WERI-Rb-1 (cell line): ENCODE data around the gene TTLL10.
"Not testable (repeated sequence)": the region's sequence is repeated elsewhere in the genome, so short reads cannot be mapped to it uniquely, and the experiment has no call there.

Experiments used
- DNase-seq: peaks from one replicate; pipeline ENCODE4 v3.0.0-alpha.2; 2020
- H3K27ac ChIP-seq: fragments of 250-450 bp; sonication (Bioruptor Pico); 2 replicates; pipeline ENCODE4 v1.5.1; 2020; ENCODE audit warnings: mild to moderate bottlenecking, moderate library complexity
- H3K27me3 ChIP-seq: fragments of 250-450 bp; sonication (Bioruptor Pico); 2 replicates; pipeline ENCODE4 v1.5.1; 2021; ENCODE audit warnings: mild to moderate bottlenecking, low read depth, moderate library complexity; ENCODE audit not compliant: insufficient read depth, severe bottlenecking
- H3K36me3 ChIP-seq: fragments of 250-450 bp; sonication (Bioruptor Pico); 2 replicates; pipeline ENCODE4 v1.5.1; 2020; ENCODE audit warnings: mild to moderate bottlenecking, moderate library complexity
- H3K4me3 ChIP-seq: 2 replicates; pipeline ENCODE4 v1.5.1; 2011; ENCODE audit warnings: low read depth, mild to moderate bottlenecking, control low read depth, low read length
- H3K9me3 ChIP-seq: fragments of 250-450 bp; sonication (Bioruptor Pico); 2 replicates; pipeline ENCODE4 v1.5.1; 2021; ENCODE audit warnings: mild to moderate bottlenecking, moderate library complexity; ENCODE audit not compliant: severe bottlenecking
- TF ChIP-seq, protein P1 (sequence below): IDR thresholded peaks from 2 replicates; pipeline ENCODE4 v1.5.1; 2011; ENCODE audit warnings: low read depth, mild to moderate bottlenecking, control low read depth, inconsistent platforms, low read length

TTLL10 gene

DNA sequence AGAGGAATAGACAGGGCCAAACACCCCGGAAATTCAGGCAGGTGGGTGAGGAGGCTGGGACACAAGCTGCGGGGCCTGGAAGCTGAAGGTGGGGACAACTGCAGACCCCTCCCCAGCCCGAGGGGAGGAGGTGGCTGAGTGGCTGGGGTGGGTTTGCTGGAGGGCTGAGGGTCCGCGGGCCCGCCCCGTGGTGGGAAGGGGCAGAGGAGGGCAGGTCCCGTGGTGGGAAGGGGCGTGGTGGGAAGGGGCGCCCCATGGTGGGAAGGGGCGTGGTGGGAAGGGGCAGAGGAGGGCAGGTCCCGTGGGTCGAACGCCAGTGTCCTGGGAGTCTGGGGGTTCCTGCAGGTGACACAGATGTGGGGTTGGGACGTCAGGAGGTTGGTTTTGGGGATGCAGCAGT lies 24.3 kb upstream of the TTLL10 start:
- Histone ChIP-seq H3K4me3 (no peak overlapping the region), H3K36me3 (no peaks in the 10 kb centered on the region), H3K9me3 (peaks cover 10% of the 10 kb centered on the region), H3K27ac (no peak overlapping the region), H3K27me3 (no peaks in the 10 kb centered on the region)
- TF ChIP-seq, protein P1, sequence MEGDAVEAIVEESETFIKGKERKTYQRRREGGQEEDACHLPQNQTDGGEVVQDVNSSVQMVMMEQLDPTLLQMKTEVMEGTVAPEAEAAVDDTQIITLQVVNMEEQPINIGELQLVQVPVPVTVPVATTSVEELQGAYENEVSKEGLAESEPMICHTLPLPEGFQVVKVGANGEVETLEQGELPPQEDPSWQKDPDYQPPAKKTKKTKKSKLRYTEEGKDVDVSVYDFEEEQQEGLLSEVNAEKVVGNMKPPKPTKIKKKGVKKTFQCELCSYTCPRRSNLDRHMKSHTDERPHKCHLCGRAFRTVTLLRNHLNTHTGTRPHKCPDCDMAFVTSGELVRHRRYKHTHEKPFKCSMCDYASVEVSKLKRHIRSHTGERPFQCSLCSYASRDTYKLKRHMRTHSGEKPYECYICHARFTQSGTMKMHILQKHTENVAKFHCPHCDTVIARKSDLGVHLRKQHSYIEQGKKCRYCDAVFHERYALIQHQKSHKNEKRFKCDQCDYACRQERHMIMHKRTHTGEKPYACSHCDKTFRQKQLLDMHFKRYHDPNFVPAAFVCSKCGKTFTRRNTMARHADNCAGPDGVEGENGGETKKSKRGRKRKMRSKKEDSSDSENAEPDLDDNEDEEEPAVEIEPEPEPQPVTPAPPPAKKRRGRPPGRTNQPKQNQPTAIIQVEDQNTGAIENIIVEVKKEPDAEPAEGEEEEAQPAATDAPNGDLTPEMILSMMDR, result no peak
- no peak for DNase-seq

DNA sequence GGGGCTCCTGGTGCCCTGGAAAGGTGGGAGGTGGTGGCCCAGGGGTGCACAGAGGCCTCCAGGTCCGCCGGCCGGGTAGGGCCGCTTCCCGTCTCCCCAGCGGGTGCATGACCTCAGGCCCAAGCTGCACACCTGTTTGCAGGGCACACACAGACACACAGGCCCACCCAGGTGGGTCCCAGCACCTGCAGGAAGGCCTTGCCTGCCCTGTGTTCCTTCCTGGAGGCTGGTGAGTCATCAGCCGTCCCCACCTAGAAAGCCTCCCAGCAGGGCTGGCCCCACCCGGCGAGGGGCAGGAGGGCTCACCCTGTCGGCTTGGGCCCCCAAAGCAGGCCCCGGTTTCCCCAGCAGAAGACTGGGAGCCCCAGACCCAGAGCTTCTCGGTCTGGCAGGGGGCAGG lies 23.6 kb upstream of the TTLL10 start:
- H3K27me3 ChIP-seq, result no peaks in the 10 kb centered on the region
- H3K9me3 ChIP-seq, result peaks cover 13% of the 10 kb centered on the region
- H3K4me3 ChIP-seq, result no peak overlapping the region
- TF ChIP-seq, protein P1, result no peak
- no peaks in the 10 kb centered on the region for H3K36me3 ChIP-seq
- DNase-seq, result no peak
- H3K27ac ChIP-seq, result no peak overlapping the region

- TF ChIP-seq, protein P1, result no peak
- no peak overlapping the region for H3K27ac ChIP-seq
Observed at GRCh38 chr1:1151306-1151705, 22.4 kb upstream of the TTLL10 start.

DNA sequence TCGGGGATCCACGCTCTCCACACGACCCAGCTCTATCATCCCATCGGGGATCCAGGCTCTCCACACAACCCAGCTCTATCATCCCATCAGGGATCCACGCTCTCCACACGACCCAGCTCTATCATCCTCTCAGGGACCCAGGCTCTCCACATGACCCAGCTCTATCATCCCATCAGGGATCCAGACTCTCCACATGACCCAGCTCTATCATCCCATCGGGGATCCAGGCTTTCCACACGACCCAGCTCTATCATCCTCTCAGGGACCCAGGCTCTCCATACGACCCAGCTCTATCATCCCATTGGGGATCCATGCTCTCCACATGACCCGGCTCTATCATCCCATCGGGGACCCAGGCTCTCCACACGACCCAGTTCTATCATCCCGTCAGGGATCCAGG lies 21.2 kb upstream of the TTLL10 start:
- H3K27me3 ChIP-seq, H3K36me3 ChIP-seq, DNase-seq, H3K27ac ChIP-seq, H3K4me3 ChIP-seq: not testable (repeated sequence)
- peaks cover 13% of the 10 kb centered on the region for H3K9me3 ChIP-seq

More at GRCh38 chr1:1151306-1151705, 22.4 kb upstream of the TTLL10 start:
- Histone ChIP-seq H3K9me3 (peaks cover 13% of the 10 kb centered on the region), H3K27me3 (no peaks in the 10 kb centered on the region), H3K36me3 (no peaks in the 10 kb centered on the region), H3K4me3 (no peak overlapping the region)
- DNase-seq, result no peak

- peaks cover 13% of the 10 kb centered on the region for H3K9me3 ChIP-seq
- not testable (repeated sequence) for H3K4me3 ChIP-seq, H3K27ac ChIP-seq, H3K36me3 ChIP-seq, DNase-seq, H3K27me3 ChIP-seq
Observed at GRCh38 chr1:1153215-1153614, 20.5 kb upstream of the TTLL10 start.

DNA sequence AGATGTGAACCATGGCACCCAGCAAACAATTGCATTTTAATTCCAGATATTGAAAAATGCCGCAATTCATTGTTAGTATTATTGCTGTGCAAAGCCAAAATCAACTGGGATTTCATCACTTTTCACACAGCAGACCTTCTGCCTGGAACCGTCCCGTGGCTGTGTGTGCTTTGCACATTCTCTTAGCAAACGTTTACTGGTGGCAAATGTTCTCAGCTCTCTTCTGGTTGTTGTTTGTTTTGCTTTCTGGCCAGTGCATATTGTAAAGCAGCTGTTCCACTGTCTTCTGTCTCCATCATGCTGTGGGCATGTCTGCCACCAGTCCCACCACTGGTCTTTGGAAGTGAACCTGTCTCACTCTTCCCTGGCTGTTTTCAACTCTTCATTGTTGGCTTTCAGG lies 19.8 kb upstream of the TTLL10 start:
- no peaks in the 10 kb centered on the region for H3K36me3 ChIP-seq
- TF ChIP-seq, protein P1, result no peak
- H3K4me3 ChIP-seq, result no peak overlapping the region
- DNase-seq, result no peak
- H3K9me3 ChIP-seq, result peaks cover 13% of the 10 kb centered on the region
- H3K27ac ChIP-seq, result no peak overlapping the region
- no peaks in the 10 kb centered on the region for H3K27me3 ChIP-seq

GRCh38 chr1:1155258-1155657 lies 18.4 kb upstream of the TTLL10 start:
- no peak overlapping the region for H3K27ac ChIP-seq
- TF ChIP-seq, protein P1, result no peak
- no peak for DNase-seq
- H3K9me3 ChIP-seq, result peaks cover 13% of the 10 kb centered on the region
- H3K27me3 ChIP-seq, result no peaks in the 10 kb centered on the region
- H3K36me3 ChIP-seq, result no peaks in the 10 kb centered on the region
- H3K4me3 ChIP-seq, result no peak overlapping the region
